T-helper 2 cell (primary cell): Measurements from ENCODE around the gene ISCA1.
"Not testable (repeated sequence)": the region's sequence is repeated elsewhere in the genome, so short reads cannot be mapped to it uniquely, and the experiment has no call there.

ENCODE experiments used
- DNase-seq, 5 experiments: peaks; one replicate each; pipeline versions ENCODE4 v3.0.0 to v3.0.0-alpha.2; 2012 to 2022
- total RNA-seq, 2 donors: gene quantifications; one replicate each; lab custom pipeline; 2026; lab: John Stamatoyannopoulos, UW

Gene ISCA1
- total RNA-seq, result 61.8 to 106 reads per million in 2 donors

DNA sequence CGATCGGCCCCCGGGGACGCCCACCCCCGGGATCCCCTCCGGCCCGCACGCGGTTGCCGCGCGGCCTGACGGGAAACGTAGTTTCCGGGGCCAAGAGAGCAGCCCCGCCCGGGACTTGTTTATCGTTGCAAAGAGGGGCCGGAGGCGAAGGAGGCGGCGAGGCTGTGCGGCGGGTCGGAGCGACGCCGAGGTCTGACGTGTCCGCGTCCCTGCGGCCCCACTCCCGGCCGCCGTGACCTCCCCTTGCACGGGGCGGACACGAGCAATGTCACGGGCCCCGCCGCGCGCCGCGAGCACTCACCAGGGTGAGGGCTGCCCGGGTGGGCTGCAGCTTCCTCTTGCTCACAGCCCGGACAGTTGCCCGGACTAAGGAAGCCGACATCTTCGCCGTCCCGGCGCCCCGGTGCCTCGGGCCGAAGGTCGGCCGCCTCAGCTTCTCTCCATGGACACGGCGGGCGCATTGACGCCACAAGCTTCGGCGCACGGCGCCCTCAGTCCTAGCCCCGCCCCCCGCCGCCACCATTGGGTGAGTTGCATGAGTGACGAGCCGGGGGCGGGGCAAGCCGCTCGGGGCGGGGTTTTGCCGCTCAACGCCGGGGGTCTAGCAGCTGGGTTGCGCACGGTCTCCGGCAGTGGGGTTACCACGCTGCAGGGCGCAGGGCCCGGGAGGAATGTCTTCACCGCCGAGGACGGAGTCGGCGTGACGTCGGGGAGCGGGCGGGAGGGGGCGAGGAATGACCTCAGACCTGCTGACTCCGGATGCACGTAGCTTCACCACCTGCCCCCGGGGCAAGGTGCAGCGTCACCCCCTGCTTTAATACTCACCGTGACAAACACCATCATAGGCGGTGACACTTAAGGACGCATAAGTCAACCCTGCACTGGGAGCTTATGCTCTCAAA, at the start of gene ISCA1:
TSS of gene ISCA1 (minus strand) at position 462 of the 902 bp plus-strand sequence. CDS start at position 382, 80 bp downstream.
- peak; percentile 95 to 99 (median 99) for DNase-seq

DNA sequence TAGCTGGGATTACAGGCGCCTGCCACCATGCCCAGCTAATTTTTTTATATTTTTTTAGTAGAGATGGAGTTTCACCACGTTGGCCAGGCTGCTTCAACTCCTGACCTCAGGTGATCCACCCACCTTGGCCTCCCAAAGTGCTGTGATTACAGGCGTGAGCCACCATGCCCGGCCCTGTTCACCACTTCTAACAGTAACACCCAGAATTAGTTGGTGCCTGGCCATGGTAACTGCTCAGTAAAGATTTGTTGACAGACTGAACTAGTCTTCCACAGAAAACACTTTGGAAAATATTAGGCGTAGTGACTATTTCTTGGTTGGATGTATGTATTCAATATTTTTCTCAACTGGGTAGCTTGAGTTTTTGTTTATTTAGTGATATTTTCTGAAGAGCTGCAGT, 47.8 kb upstream of the ISCA1 start:
- DNase-seq, result no peak

DNA sequence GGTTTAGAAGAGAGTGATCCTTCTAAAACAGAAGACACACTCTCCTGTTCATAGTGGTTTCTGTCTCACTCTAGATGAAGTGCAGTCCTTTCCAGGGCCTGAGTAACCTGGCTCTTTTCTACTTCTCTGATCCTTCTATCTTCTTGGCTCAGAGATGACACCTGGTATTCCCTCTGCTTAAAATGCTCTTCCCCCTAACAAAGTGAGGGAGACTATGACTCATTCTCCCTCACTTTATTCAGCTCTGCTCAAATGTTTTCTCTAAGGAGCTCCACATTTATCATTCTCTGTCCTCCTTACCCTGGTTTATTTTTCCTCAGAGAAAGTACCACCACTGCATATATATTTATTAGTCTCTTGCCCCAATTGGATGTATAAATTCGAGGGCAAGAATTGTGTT, 47.3 kb upstream of the ISCA1 start:
- no peak for DNase-seq

DNA sequence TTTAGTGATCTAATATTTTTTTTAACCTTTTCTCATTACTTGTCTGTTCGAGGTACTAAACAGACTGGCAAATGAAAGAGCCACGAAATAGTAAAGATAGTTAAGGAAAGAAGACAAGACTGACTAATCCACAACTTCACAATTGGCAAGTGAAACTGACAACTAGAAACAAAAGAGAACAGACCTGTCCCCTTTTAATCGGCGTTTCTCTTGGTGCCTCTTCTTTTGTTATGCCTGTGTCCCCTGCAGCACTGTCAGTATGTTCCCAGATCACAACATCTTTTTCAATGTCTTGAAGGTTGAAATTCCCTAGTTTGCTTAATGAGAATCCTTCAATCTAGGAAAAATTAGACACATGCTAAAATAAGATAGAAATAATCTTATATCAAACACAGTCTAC, 45.8 kb upstream of the ISCA1 start:
- no peak for DNase-seq

DNA sequence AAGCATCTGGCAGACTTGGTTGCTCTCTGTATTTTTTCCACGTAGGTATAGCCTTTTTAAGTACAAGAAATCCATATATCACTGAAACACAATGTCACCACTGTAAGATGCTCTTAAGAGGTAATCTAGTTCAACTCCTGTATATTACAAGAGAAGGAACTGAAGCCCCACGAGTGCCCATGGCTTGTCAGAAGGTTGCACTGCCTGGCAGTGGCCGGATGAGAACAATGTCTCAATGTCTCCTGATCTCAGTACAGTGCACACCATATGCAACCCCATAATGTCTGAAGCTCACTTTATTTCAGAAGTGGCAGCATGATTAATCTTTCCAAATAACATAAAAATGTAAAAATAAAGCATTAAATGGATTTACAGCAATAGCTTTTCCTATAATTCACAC, 44.2 kb upstream of the ISCA1 start:
- DNase-seq, result no peak

DNA sequence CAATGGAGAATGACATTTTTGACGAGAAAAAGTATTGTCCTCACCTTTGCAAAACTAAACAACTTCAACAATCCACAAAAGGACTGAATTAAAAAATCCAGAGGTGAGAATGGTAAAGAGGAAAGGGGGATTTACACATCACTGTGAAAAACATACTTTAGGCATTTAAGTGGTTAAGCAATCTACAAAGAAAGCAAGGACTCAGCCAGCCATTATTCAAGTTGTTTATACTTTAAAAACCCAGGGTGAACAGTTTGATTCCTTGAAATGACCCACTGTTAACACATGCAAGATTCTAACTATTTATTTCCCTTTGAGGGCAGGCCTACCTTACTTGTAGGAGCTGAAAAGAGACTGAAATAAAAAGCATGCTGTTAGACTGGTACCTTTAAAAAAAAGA, 42.6 kb upstream of the ISCA1 start:
- DNase-seq, result no peak

DNA sequence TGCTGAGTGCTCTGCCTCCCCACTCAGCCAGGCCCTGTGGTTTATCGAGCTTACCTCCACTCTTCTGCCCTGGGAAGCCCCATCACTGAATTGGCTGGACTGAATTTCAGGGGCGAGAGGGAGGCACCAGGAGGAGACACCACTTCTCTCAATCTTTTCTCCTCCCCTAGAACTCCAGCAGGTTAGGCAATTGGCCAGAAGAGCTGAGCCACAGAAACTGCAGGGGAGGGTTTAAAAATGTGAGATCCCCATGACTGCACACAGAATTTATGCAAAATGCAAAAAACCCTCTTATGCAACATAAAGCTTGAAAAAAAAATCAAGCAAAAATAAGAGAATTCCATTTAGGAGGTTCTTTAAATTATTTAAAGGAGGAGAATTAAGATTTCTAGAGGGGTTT, 42.0 kb upstream of the ISCA1 start:
- no peak for DNase-seq

DNA sequence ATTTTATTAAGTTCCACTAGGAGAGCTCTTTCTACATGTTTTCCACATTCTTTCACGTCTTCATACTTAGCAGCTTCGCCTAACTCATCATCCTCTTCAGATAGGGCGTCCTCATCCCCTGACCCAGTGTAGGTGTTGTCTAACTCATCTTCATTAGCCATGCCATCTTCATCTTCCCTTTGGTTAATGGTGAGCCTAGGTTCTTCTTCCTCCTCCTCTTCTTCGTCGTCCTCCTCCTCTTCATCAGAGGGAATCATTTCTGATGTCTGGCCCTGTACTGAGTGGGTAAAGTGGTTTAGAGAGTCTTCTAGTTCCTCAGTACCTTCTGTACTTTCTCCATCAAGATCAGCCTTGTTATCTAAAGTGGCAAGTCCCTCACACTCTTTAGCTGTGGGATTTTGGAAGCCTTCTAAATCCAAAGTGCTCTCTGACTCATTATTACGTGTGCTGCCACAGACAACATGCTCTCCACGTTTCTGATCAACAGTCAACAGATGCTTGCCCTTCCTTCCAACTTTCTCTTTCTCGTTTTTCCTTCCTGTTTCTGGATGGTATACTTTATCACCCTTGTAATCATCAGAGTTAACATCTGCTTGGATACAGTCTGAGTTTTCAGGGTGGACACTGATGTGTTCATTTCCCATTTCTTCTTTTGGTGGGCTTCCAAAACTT, 40.8 kb upstream of the ISCA1 start:
- DNase-seq, result no peak

DNA sequence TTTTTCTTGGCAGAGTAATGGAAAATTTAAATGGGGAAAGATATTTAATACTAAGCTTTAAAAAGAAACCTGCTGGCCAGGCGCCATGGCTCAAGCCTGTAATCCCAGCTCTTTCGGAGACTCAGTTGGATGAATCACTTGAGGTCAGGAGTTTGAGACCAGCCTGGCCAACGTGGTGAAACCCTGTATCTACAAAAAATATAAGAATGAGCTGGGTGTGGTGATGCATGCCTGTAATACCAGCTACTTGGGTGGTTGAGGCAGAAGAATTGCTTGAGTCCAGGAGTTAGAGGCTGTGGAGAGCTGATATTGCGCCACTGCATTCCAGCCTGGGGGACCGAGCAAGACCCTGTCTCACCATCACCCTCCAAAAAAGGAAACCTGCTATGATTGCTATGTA, 39.0 kb upstream of the ISCA1 start:
- no peak for DNase-seq

DNA sequence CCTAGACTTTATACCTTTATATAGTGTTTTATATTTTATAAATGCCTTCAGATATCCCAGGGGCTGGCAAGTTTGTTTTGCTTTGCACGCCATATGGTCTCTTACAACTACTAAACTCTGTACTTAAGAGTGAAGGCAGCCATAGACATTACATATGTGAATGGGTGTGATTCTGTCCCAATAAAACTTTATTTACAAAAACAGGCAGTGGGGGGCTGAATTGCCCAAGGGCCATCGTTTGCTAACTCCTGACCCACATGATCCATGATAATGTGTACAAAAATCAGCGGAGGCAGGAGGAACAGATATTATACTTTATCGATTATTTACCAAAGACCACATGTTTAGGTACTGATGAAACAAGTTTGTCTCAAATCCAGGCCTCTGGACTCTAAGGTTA, 35.8 kb upstream of the ISCA1 start:
- no peak for DNase-seq

DNA sequence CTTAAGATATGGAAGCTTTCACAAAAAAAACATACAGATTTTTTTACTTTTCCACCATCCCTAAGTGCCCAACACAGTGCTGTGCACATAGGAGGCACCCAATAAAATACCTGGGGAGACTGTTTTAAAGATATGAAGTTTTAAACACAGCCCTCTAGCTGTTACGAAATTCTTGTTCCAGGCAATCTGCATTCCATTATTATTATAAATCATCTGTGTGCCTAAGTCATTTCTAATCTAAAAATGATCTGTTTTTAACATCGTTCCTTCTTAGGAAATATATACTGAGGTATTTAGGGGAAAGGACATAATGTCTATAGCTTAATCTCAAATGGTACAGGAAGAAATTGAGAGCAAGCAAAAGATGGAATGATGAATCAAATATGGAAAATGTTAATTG, 32.7 kb upstream of the ISCA1 start:
- DNase-seq, result no peak

DNA sequence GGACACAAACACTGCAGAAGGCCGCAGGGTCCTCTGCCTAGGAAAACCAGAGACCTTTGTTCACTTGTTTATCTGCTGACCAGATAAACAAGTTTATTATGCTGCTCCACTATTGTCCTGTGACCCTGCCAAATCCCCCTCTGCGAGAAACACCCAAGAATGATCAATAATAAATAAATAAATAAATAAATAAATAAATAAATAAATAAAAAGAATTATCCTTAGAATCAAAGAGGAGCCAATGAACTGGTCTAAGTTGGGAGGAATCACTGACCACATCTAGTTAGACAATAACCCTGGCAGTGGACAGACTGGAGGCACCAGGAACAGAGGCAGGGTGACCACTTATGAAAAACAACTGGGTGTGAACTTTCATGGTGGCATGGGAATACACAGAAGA, 30.6 kb upstream of the ISCA1 start:
- DNase-seq, result not testable (repeated sequence)

DNA sequence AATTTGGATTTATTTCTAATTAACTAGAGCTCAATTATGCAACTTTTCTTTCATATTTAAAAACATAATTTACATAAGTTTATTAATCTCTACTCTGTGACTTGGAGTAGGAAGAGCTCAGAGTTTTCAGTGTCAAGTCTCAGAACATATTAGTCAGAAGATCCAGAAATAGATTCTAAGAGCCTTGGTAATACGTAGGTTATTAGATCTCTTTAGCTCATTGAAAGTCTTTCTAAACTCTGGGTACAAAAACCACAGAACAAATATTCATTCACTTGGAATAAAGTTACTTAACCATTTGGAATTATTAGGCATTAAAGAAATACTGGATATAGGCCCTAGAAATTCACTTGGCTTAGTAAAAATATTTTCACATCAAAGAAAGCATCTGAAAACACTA, 26.3 kb upstream of the ISCA1 start:
- no peak for DNase-seq

DNA sequence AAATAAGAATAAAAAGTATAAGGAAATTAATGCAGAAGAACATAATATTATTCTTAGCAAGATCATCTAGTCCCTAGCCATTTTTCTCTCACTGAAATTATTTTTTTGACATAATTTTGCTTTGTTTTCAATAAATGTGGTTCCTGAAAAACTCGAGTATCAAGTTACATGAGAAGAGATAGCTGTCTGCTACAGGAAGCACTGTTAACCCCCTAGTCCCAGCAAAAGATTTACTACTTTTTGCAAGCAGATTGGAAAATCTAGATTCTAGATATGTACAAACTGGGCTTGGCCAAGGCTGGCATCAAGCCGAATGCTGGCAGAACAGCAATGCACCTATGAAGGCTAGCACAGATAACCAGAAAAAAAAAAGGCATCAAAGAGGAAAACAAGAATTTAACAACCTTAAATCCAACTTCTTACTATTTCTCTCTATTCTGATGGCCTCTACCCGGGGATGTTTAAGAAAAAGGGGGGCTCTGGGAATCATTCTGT, 21.9 kb upstream of the ISCA1 start:
- DNase-seq, result peak in 1 of 5 experiments; percentile 51

DNA sequence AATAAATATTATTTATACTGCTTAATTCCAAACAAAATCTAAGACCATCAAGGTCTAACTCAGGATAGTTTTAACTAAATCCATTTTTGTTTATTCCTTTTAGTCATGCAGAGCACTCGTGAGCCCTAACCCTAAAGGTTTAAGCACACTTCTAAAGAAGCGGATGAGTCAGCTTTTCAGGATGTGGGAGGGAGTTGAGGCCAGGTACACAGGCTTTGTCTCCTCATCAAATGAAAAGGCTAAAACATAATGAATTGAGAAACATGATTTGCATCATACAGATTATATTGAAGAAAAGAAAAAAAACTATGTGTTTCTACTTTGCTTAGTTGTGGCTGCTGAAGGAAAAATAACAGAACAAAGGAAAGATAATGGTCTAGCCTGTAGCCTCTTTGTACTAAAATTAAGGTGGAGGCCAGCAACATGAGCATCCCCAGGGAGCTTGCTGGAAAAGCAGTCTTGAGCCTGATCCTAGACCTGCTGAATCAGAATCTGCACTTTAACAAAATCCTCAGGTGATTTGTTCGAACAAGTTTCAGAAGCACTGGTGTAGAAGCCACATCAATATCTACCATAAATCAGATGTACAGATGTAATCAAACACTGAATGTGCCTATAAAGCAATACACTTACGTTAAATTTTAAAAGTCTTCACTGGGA, 21.1 kb upstream of the ISCA1 start:
- DNase-seq, result peak in 4 of 5 experiments; percentile 9 to 96 (median 16)

DNA sequence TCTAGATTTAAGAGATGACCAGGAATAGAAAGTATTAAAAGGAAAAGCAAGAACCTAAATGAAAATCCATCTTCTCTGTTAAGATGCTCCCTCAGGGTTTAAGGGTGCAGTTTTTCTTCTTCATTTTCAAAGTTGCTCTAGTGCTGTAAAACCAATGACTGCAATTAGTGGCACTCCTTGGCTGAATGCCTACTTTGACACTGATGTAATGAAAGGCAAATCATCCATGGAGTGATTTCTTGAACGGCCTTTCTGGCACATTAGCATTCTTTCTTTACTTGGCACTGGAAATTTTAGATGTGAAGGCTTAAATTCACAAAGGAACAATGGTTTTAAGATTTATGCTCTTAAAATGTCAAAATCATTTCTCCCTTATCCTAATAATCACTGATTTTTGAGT, 19.3 kb upstream of the ISCA1 start:
- no peak for DNase-seq

DNA sequence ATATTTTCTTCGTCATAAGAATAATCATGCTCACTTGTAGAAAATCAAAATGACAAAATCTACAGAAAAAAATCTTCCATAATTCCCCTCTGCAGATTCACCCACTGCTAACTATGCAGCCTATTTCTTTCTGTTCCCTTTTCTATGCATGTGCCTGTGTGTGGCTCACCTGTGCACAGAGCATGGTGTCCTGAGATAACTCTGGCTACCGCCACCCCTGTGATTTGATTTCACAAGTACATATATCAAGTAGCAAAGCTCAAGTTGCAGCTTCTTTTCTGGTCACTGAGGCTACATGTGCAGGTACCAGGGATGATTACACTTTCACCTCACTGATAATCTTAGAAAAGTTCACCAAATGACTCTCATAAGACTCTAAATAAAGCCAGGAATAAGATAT, 18.4 kb upstream of the ISCA1 start:
- peak in 1 of 5 experiments; percentile 31 for DNase-seq

DNA sequence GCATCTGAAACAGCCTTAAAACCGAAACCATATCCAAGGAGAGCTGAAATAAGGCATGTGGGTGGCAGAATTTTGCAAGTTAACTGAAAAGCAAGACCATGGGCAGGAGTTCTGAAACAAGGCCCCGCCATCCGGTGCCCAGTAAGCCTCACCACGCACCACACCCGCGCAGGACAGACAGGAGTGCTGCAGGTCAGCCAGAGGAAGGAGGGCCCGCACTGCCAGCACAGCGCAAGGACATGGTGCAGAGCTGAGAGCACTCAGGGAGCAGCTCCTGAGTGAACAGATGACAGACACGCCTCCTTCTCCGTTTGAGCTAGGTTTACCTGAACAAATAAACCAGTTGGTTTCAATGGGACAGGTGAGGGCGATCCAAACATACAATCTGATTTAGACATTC, 16.5 kb upstream of the ISCA1 start:
- no peak for DNase-seq

DNA sequence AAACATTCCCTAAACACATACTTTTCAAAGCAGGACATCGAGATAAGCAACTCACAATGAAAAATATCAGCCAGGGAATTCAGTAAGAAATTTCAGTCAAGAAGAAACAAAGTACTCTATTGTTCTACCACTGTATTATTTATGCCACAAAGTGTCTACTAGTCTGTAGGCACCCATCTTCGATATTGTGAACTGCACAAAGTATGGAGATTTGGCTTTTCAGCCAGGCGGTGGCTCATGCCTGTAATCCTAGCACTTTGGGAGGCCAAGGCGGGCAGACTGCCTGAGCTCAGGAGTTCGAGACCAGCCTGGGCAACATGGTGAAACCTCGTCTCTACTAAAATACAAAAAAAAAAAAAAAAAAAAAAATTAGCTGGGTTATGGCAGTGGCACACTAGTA, 8.0 kb upstream of the ISCA1 start:
- DNase-seq, result not testable (repeated sequence)

DNA sequence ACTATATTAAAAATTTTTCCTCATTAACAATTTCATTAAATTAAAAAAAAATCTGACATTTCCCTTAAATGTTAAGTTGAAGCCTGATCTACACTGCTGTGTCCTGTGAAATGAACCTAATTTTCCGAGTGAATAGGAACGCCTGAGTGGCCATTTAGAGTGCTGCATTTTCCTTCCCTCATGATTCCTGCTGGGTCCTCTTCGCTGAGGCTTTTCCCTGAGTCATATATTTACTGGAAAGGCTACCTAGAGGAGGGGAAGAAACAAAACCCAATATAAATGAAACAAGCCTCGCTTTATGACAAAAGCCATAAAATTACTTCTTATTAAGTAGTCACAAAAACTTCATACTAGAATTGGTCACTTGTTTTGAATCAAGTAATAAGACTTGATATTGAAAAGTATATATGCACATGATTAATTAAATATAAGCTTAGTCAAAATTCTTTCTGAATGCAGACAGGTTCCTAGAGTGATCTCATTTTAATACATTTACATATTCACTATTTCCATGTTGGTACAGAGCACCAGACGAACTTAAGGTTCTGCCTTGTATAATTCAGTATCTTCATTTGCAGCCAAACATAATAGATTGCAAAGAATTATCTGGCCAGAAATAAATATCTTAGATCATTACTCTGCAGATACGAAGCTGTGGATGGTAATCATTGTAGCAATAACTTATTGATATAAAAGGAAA, 6.3 kb upstream of the ISCA1 start:
- DNase-seq, result no peak

DNA sequence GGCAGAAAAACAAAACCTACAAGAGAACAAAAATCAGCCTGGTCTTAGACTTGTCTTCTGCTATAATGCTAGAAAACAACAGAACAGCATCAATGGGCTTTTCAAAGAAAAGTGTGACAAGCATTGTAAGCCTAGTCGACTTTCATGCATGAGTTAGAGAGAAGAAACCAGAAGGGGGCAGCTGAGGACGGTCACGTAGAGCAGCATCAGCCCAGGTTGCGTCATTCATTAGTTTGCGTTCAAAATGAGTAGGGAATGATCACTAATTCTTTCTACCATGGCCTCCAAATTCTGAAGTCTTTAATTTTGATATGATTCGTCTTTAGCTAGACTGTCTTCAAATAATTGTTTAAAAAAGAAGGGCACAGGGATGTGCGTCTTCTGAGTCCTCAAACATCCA, 4.7 kb upstream of the ISCA1 start:
- DNase-seq, result peak in 1 of 5 experiments; percentile 65

DNA sequence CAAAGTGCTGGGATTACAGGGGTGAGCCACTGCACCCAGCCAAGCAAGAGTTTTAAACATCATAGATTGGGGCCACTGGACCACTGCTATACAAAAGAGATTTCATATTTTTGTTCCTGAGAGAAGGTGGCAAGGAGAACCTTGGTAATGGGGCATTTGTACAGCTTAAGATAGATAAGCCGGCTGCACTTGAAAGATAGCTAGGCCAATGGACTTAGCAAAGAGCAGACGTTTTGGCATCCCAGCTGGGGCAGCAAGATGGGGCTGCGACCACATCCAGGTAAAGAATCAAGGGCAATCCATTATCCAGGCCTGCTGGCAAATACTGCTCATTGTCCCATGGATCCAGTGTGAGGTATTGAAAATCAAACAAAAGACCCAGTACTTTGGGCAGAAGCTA, 3.9 kb upstream of the ISCA1 start:
- no peak for DNase-seq

DNA sequence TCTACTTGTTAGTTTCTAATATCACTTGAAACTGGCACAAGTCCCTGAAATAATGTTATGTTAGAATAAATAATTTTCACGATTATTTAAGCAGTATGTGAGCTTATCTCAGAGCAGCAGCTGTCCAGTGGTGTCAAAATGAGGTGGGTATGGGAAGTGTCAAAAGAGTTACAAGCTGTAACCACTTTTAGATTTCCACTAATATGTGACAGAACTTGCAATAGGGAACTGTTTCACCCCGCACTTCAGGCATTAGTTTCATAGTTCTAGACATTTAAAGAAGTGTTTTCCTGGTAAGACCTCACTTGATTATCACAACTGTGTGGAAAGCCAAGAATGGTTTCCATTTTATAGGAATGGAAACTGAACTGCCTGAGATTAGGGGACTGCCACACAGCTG, 2.9 kb upstream of the ISCA1 start:
- no peak for DNase-seq
